DND-41 (cell line): ENCODE measurements around the gene RRP1.

Source experiments
- EZH2 ChIP-seq: IDR thresholded peaks from 3 replicates; pipeline ENCODE4 v1.6.1; 2012; ENCODE audit warnings: borderline replicate concordance, low read depth, mild to moderate bottlenecking, moderate library complexity, low read length, inconsistent platforms; ENCODE audit not compliant: severe bottlenecking
- TF ChIP-seq, protein P1 (sequence below): IDR thresholded peaks from 2 replicates; pipeline ENCODE4 v1.5.1; 2012; ENCODE audit warnings: borderline replicate concordance, low read length, moderate library complexity, mild to moderate bottlenecking; ENCODE audit not compliant: poor library complexity, severe bottlenecking; ENCODE audit errors: extremely low read depth

DNA sequence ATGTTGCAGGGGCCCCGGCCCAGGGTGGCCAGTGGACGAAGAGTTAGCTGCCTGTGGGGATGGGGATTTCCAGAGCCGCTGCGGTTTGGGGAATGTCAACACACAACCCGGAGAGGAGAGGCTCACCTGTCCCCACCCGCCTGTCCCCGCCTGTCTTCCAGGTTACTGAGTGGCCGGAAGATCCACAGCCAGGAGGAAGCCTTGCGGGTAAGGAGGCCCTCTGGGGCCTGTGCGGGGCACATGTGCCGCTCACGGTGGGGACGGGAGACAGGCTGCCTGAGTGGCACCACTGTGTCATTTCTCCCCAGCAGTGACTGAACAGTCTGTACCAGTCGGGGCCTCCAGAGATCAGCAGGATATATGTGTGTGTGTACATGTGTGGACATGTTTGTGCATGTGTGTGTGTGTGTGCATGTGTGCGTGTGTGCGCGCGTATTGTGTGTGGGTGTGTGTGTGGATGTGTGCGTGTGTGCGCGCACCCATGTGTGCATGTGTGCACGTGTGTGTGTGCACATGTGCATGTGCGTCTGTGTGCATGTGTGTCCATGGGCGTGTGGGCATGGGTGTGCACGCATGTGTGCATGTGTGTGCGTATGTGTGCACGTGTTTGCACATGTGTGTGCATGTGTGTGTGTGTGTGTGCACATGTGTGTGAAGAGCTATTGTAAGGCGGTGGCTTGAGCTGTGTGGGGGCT lies 38.9 kb upstream of the RRP1 start:
- TF ChIP-seq, protein P1, sequence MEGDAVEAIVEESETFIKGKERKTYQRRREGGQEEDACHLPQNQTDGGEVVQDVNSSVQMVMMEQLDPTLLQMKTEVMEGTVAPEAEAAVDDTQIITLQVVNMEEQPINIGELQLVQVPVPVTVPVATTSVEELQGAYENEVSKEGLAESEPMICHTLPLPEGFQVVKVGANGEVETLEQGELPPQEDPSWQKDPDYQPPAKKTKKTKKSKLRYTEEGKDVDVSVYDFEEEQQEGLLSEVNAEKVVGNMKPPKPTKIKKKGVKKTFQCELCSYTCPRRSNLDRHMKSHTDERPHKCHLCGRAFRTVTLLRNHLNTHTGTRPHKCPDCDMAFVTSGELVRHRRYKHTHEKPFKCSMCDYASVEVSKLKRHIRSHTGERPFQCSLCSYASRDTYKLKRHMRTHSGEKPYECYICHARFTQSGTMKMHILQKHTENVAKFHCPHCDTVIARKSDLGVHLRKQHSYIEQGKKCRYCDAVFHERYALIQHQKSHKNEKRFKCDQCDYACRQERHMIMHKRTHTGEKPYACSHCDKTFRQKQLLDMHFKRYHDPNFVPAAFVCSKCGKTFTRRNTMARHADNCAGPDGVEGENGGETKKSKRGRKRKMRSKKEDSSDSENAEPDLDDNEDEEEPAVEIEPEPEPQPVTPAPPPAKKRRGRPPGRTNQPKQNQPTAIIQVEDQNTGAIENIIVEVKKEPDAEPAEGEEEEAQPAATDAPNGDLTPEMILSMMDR = no peak
- no peak for TF ChIP-seq EZH2
